GM04503 (cell line): Measurements from ENCODE around the gene OR2C1.

ENCODE experiments used
- DNase-seq: peaks from one replicate; pipeline ENCODE4 v3.0.0-alpha.2; 2012; ENCODE audit warnings: low read depth

Gene OR2C1

DNA sequence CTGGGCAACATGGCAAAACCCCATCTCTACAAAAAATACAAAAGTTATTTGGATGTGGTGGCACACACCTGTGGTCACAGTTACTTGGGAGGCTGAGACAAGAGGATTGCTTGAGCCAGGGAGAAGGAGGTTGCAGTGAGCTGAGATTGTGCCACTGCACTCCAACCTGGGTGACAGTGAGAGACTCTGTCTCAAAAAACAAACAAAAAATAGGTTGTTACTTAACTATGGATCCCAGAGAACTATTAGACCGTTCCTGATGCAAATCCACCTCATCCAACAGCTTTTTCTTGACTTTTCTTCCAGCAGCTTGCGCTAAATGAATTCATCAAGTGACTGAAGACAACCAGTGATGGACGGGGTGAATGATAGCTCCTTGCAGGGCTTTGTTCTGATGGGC is at the start of gene OR2C1:
OR2C1 (plus strand) TSS at position 301 of the 400 bp plus-strand sequence; CDS start at position 353, 52 bp downstream.
- DNase-seq = no peak

DNA sequence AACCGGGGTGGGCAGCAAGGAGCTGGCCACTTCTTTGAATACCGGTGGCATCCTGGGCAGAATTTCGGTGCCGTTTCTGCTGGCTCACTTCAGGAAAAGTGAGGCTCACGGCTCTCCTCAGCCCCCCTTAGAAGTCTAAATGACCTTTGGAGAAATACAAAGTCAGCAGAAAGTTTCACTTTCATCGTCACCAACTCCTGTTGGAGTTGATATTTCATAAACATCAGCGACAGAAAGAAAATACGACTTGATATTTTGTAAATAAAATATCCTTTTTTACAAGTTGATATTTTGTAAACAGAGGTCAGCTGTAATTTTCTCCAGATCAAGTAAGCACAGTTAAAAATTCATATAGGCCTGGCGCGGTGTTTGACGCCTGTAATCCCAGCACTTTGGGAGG is 49.6 kb upstream of the OR2C1 start:
- no peak for DNase-seq

DNA sequence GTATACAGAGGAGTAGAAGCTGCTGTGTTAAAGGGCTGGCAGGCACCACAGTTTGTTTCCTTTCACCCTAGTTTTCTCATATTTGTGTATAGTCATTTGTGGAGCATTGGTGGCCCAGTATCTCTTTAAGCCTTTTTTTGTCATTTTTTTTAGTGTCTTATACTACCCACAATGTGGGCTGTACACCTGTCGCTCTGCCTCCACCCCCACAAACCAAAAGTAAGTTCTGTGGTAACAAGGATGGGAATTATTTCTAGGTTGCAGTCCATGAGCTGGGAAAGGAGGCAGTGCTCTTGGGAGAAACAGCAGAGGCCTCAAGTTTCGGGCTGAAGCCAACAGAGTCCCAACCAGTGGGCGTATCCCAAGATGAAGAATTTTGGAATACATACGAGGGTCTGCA is 44.2 kb upstream of the OR2C1 start:
- DNase-seq = no peak

DNA sequence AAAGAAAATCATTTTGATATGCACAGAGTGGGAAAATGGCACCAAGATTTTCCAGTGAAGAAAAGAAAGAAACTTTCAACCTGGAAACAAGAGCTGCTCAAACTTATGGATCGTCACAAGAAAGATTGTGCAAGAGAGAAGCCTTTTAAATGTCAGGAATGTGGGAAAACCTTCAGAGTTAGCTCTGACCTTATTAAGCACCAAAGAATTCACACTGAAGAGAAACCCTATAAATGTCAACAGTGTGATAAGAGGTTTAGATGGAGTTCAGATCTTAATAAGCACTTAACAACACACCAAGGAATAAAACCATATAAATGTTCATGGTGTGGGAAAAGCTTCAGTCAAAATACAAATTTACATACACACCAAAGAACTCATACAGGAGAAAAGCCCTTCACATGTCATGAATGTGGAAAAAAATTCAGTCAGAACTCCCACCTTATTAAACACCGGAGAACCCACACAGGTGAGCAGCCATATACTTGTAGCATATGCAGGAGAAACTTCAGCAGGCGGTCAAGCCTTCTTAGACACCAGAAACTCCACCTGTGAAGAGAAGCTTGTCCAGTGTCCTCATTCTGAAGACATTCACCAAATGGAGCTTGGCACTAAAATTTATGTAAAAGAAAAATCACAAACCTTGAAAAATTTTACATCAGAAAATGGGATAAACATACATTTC is 38.2 kb upstream of the OR2C1 start:
- no peak for DNase-seq

DNA sequence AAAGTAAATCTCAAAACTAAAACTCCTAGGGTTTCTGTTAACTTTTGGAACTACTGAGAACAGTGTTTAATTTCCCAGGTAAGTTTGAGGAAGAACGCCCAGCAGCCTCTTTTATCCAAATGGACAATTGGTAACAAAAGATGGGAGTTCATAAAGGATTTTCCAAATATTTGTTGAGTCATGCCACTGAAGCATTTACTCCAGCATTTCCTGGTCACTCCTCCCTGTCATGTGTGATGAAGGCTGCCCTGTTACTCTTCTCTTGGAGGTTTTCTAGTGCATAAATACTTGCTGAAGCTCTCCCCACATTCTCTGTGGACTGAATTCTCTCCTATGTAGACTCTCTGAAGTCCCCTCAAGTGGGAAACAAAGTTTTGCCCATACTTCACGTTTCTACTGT is 33.9 kb upstream of the OR2C1 start:
- DNase-seq = no peak

DNA sequence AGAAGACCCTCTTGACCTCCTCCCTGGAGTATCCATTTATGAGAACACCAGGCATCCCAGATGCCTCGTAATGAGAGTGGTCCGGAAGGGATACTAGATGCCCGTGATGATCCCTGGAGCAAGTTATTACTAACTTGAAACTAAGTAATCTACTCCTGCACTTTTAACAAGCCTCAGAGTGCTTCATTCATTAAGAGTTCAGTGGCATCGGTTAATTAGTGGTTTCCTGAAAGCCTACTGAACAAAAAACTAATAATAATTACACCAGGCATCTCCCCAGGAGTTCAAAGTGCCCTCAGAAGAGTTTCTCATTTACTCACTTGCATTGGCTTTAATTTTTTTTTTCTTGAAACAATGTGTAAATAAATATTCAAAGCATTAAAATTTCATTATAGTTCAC is 28.2 kb upstream of the OR2C1 start:
- DNase-seq = no peak

DNA sequence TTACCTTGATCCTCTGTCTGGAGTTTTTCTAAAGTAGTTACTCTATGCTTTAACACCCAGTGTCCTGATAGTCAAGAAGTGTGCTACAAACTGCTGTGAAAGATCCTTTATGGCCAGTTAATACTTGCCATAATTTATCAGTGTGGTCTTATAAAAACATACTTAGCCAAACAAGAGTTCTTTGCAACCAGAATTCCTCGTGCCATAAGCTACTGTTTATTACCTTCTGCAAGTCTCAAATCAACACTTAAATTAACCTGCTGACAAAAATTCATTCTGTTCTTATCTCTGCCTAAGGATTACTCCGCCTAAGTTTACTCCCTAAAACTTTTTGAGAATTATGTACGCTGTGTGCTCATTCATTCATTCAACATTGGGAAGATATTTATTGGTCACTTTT is 27.6 kb upstream of the OR2C1 start:
- no peak for DNase-seq

DNA sequence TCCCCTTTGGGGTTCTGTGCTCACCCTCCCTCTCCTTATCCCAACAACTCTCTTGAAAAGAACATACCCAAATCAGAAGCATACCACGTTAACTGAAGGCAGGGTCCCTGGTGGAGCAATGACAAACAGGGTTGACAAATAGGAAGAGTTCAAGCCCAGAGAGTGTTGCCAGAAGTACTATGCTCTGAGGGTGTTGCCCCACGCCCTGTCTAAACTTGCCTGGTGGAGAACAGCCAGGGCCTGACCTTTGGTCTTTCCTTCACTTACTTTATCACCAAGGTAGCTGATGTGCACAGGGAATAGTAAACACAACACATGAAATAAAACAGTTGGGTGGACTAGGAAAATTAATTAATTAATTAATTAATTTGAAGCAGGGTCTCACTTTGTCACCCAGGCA is 27.0 kb upstream of the OR2C1 start:
- no peak for DNase-seq

DNA sequence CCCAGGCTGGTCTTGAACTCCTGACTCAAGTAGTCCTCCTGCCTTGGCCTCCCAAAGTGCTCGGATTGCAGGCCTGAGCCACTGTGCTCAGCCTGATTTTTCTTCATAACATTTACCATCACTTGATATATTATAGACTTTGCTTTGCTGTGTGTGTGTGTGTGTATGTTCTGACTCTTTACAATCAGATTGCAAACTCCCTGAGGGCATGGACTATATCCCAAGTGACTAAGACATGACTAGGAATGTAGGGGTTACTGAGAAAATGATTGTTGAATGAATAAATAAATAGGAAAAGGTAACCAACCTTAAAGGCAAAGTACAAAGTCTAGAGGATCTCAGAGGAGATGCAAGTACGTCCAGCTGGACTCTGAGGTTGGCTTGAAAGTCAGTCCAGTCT is 9.6 kb upstream of the OR2C1 start:
- no peak for DNase-seq

DNA sequence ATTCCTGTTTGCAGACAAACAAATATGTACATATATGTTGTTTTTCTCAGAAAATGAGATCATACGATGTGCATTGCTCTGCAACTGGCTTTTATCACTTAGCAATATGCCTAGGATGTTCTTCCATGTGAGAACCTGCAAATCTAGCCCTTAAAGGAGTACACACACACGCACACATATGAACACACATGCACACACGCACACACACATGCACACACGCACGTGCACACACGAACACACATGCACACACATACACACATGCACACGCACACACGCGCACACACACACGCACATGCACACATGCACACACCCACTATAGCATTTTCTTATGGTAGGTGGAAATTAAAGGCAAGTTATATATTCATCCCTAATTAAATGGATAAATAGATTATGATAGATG is 8.1 kb upstream of the OR2C1 start:
- no peak for DNase-seq

DNA sequence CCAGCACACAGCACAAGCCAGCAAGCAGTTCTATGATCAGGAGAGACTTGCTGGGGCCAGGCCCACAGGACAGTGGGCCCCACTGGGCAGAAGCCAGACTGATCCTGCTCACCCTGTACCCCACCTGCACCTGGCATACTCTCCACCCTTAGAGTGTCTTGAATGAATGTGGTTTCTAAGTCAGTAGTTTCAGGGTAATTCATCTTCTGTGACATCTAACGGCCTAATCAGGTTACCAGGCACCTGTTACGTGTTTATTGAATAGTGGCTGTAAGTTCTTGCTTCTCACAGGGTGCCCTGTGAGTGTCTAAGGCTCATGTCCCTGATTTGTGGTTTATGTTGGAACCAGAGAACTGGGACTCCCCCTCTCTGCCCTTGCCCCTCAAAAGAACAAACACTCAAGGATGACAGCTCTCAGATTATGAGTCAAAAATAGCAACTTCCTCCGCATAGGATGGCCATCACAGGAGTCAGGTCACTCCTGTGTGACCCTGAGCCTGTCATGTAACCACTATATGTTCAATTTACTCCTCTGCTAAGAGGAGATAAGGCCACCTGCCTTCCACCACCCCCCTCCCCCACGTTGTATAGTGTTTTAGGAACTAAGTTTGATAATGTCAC is 7.0 kb upstream of the OR2C1 start:
- no peak for DNase-seq

DNA sequence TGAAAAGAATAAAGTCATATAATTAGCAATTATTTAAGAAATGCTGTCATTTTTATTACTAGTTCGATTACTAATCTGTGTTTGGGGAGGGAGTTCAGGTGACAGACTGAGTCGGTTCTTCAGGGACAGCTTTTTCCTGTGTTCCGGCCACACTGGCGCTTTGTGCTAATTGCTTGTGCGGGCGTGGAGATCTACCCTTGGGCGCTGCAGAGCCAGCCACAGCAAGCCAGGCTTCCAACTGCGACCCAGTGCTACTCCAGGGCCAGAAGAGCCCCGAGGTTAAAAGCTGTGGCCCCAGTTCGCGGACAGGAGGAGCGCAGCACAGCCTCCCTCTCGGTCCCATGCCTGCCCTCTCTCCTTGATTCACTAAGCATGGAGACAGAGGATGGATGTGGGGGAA is 6.5 kb upstream of the OR2C1 start:
- no peak for DNase-seq

DNA sequence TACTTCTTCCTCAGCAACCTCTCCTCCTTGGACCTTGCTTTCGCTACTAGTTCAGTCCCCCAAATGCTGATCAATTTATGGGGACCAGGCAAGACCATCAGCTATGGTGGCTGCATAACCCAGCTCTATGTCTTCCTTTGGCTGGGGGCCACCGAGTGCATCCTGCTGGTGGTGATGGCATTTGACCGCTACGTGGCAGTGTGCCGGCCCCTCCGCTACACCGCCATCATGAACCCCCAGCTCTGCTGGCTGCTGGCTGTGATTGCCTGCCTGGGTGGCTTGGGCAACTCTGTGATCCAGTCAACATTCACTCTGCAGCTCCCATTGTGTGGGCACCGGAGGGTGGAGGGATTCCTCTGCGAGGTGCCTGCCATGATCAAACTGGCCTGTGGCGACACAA is 429 bp downstream of the OR2C1 start:
- no peak for DNase-seq

DNA sequence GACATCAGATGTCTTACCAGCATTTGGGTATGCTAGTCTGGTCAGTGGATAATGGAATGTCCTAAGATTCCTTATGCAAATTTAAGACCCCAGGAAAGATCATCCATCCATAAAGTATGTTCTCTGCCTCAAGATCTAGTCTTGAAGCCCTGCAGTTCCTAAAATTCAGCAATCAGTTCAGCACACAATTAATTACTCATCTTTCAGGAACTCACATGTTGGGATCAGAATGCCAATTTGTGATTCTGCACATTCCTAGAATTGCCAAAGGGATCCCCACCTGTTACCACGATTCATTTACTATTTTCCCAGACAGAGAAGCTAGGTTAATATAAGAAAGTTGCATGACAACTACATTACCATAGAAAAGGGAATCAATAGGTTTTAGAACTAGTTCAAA is 3.2 kb downstream of the OR2C1 start:
- DNase-seq = no peak

DNA sequence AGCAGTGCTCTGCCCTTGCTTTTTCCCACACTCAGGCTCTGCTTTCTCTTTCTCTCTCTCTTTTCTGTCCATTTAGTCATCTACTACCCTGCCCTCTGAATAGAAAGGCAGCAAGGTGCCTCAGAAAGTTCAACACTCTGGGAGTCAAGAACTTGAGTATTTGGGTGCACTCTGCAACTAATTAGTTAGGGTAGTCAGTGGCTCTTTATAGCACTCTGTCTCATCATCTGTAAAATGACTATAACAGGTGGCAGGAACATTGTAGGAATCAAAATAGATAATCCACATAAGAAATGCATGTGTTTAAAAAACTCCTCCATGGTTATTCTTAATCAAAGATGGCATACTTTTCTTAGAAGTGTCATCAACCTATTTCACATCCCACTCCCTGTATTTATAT is 7.2 kb downstream of the OR2C1 start:
- no peak for DNase-seq

DNA sequence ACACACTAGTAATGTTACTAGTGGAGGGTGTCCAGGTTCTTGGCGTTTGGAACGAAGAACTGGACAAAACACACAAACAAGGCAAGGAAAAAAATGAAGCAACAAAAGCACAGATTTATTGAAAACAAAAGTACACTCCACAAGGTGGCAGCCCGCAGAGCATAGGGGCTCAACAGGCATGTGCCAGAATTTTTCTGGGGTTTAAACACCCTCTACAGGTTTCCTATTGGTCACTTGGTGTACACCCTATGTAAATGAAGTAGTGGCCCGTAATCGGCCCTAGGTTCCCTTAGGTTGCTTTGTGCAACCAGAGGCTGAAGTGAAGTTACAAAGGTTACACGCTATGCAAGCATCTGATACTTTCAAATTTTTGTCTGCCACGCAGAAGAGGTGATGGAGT is 8.1 kb downstream of the OR2C1 start:
- no peak for DNase-seq

DNA sequence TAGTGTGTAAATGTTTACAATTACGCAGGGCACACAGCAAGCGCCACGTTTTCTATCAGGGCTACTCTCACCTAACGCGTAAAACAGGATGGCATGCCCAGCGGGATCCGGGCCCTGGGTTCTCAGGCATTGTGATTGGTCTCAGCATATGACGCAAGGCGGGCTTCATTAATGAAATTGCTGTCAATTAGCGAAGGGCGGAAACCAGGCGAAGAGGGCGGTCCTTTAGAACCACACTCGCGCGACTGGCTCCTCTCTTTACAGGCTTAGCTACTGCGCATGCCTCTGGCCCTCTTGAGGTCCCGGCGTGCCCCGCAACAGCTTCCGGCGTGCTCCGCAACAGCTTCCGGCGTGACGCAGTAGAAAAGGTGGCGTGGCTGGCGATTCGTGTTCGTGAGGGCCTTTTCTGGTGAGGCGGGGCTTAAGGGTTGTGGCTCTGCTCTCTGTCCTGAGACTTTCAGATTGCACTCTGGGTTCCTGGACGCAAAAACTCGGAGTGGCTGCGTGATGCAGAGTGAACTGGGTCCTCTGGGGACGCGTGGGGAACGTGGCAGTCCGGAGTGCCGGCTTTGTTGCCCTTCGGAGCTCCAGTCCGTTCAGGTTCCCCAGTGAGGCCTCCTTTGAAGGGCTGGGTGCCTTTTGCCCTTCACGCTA is 9.2 kb downstream of the OR2C1 start:
- DNase-seq = peak; percentile 83

DNA sequence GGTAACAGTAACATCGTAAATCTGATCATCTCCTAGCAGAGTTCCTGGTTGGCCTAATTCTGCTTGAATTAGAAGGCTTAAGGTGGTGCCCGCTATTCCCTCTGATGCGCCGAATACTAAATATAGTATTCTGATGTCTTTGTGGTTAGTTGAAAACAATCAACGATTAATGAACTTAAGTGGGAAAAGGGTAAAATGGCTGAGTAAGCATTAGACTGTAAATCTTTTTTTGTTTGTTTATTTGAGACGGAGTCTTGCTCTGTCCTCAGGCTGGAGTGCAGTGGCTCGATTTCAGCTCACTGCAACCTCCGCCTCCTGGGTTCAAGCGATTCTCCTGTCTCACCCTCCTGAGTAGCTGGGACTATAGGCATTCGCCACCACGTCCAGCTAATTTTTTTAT is 13.4 kb downstream of the OR2C1 start:
- DNase-seq = no peak

DNA sequence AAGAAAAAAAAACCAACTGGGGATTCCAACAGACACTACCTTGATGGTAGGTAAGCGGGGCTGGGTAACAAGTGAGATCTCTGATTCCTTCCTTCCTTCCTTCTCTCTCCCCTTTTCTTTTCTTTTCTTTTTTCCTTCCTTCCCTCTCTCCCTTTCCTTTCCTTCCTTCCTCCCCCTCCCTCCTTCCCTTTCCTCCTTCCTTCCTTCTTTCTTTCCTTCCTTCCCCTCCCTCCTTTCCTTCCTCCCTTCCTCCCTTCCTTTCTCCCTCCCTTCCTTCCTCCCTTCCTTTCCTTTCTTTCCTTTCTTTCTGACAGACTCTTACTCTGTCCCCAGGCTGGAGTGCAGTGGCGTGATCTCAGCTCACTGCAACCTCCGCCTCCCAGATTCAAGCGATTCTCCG is 20.0 kb downstream of the OR2C1 start:
- no peak for DNase-seq

DNA sequence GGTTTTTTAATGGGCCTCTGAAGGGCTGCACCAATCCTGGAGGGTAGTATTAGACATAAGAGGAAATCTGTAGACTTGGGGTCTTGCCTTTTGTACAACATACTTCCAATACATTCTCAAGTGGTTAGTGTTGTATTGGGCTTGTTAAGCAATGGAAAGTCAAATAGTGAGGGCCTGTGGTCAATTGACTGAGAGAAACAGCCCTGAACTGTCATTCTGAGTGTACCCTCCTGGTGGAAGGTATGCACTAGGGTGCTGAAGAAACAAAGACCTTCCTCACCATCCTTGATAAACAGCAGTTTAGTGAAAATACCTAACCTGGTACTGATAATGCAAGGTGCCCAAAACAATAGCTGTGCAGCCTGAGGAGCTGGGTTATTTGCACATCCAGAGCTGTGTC is 22.2 kb downstream of the OR2C1 start:
- DNase-seq = no peak

DNA sequence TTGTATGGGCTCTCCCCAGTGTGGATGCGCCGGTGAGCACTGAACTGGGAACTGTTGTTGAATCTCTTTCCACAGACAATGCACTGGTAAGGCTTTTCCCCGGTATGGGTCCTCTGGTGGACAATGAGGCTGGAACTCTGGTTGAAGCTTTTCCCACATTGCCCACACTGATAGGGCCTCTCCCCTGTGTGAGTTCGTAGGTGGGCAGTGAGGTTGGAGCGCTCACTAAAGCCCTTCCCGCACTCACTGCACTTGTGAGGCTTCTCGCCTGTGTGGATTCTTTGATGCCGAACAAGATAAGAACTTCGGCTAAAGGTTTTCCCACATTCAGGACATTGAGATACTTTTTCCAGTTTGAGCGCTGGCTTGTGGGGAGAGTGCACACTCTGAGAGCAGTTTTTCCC is 27.4 kb downstream of the OR2C1 start:
- DNase-seq = no peak

DNA sequence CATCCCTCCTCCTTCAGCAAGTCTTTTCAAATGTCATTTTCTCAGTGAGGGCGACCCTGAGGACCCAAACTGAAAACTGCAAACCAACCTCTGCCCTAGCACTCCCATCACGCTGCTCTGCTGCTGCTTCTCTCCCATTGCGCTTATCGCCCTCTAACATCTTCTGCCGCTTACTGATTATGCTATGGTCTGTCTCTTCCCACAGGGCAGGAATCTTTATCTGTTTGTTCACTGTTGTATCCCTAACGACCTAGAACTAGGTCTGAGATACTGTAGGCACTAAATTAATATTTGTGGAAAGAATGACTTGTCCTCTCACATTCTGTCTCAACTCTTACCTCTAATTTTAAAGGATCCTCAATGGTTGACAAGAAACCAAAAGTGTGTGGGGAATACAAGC is 32.6 kb downstream of the OR2C1 start:
- no peak for DNase-seq

DNA sequence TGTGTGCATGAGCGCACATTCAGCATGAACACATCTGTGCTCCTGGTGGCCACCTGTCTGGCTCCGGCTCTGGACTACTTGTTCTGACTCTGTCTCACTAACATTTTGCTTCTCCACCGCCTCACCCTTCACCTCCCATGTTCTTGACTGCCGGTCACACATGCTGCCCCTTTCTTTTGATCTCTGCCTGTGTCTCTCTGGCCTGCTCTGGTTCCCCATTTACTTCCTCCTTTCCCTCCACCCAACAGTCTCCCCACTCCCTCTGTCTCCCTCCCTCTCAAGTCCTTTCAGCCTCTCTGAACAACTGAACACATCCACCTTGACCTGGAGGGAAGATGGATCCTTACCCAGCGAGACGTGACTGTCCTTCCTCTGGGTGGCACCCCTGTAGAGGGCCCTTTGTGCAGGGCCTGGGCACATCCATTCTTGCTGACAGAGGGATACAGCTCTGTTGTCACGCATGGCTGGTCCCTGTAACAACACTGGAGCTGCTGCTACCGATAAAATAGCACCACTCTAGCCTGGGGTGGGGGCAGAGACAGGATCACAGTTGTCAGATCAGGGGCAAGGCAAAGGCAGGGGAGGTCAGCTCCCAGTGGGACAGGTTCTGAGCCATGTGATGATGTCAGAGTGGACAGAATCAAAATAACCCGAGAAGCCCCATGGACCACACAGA is 34.1 kb downstream of the OR2C1 start:
- DNase-seq = no peak
